H1 (cell line): ENCODE results near the gene FBLIM1. TPM values are rescaled to one million over a fixed set of nuclear protein-coding genes. Genes with fewer than 3 reads are reported as not detected.

ENCODE experiments used
- CTCF ChIA-PET: fragments of 300-600 bp; sonication (Branson Sonifier 250); formaldehyde crosslinking; loops from one replicate; lab custom pipeline; 2021; ENCODE audit not compliant: partially characterized antibody; lab: Charles Lee
- POLR2A ChIA-PET: fragments of 300-600 bp; sonication (Branson Sonifier 250); formaldehyde crosslinking; loops from one replicate; lab custom pipeline; 2021; ENCODE audit warnings: inconsistent platforms; ENCODE audit not compliant: partially characterized antibody; lab: Charles Lee
- DNase-seq, 2 experiments: peaks; one replicate each; pipeline versions ENCODE4 v3.0.0 to v3.0.0-alpha.2; 2010 to 2022; ENCODE audit warnings: low spot score in 2 of 2, low read depth in 1 of 2, mixed read lengths in 1 of 2
- FAIRE-seq: peaks from 2 replicates; lab custom pipeline; 2011; peaks lifted over from hg19 to GRCh38; lab: Jason Lieb, UNC
- H2AFZ ChIP-seq: 2 replicates; pipeline ENCODE4 v1.8.1; 2012; ENCODE audit warnings: low read length, inconsistent platforms
- H2AK5ac ChIP-seq: 2 replicates; pipeline ENCODE4 v1.6.1; 2013; ENCODE audit warnings: low read depth, low read length
- H2BK120ac ChIP-seq: replicated peaks from 2 replicates; pipeline ENCODE3; 2013; ENCODE audit warnings: low read depth, low read length, inconsistent platforms
- H2BK12ac ChIP-seq: 2 replicates; pipeline ENCODE4 v1.6.1; 2013; ENCODE audit warnings: low read depth, low read length
- H2BK15ac ChIP-seq: 2 replicates; pipeline ENCODE4 v1.6.1; 2013; ENCODE audit warnings: low read length
- H2BK20ac ChIP-seq: 2 replicates; pipeline ENCODE4 v1.6.1; 2013; ENCODE audit warnings: low read length
- H2BK5ac ChIP-seq: 2 replicates; pipeline ENCODE4 v1.6.1; 2013; ENCODE audit warnings: low read depth, low read length
- H3K14ac ChIP-seq: 2 replicates; pipeline ENCODE4 v1.6.1; 2013; ENCODE audit warnings: inconsistent platforms; ENCODE audit not compliant: insufficient read length
- H3K18ac ChIP-seq: 2 replicates; pipeline ENCODE4 v1.6.1; 2013; ENCODE audit warnings: low read length; ENCODE audit errors: extremely low read depth
- H3K23ac ChIP-seq: 2 replicates; pipeline ENCODE4 v1.6.1; 2013; ENCODE audit warnings: inconsistent platforms; ENCODE audit not compliant: insufficient read length
- H3K23me2 ChIP-seq: 2 replicates; pipeline ENCODE4 v1.6.1; 2013; ENCODE audit warnings: low read depth, low read length
- H3K27ac ChIP-seq: 2 replicates; pipeline ENCODE4 v1.6.1; 2011; ENCODE audit warnings: low read depth, low read length, inconsistent platforms
- H3K27me3 ChIP-seq, 4 experiments: replicated peaks in 1 of 4; 1 replicate in 1 of 4; 2 replicates in 3 of 4; pipeline versions ENCODE4 v1.6.1 to v1.8.1; 2011 to 2013; ENCODE audit warnings: low read length in 3 of 4, mild to moderate bottlenecking in 3 of 4, inconsistent platforms in 2 of 4, mixed read lengths in 2 of 4, moderate library complexity in 1 of 4; ENCODE audit not compliant: control insufficient read depth in 3 of 4, insufficient read depth in 3 of 4; ENCODE audit errors: extremely low read depth in 1 of 4
- H3K36me3 ChIP-seq, 4 experiments: 2 replicates each; pipeline versions ENCODE4 v1.6.1 to v1.8.1; 2011 to 2013; ENCODE audit warnings: mild to moderate bottlenecking in 4 of 4, low read length in 3 of 4, moderate library complexity in 2 of 4, control low read depth in 1 of 4, inconsistent platforms in 1 of 4; ENCODE audit not compliant: insufficient read depth in 4 of 4, control insufficient read depth in 2 of 4
- H3K4ac ChIP-seq: replicated peaks from 2 replicates; pipeline ENCODE3; 2013; ENCODE audit warnings: low read length, low read depth, mixed read lengths, inconsistent platforms; ENCODE audit not compliant: insufficient read length
- H3K4me1 ChIP-seq, 4 experiments: replicated peaks in 1 of 4; 1 replicate in 1 of 4; 2 replicates in 3 of 4; pipeline versions ENCODE4 v1.6.1 to v1.8.1; 2011 to 2013; ENCODE audit warnings: low read length in 3 of 4, inconsistent platforms in 2 of 4, mixed read lengths in 1 of 4; ENCODE audit not compliant: insufficient read depth in 4 of 4, control insufficient read depth in 3 of 4
- H3K4me2 ChIP-seq, 2 experiments: 2 replicates each; pipeline versions ENCODE4 v1.6.1 to v1.8.1; 2011 to 2013; ENCODE audit warnings: low read depth in 2 of 2, low read length in 2 of 2, control low read depth in 1 of 2, inconsistent platforms in 1 of 2, mild to moderate bottlenecking in 1 of 2; ENCODE audit not compliant: insufficient read depth in 1 of 2
- H3K4me3 ChIP-seq, 4 experiments: fragments of 200-600, 300-600 bp in 1 of 4; sonication (generic), shearing (Covaris generic), sonication (Bioruptor Twin) in 1 of 4; 2 replicates each; pipeline versions ENCODE4 v1.5.1 to v1.8.1; 2011 to 2016; ENCODE audit warnings: low read length in 4 of 4, low read depth in 3 of 4, control low read depth in 2 of 4, inconsistent platforms in 2 of 4, mild to moderate bottlenecking in 2 of 4, mixed read lengths in 1 of 4, moderate library complexity in 1 of 4; ENCODE audit not compliant: insufficient read depth in 2 of 4; ENCODE audit errors: extremely low read depth in 1 of 4
- H3K56ac ChIP-seq: replicated peaks from 2 replicates; pipeline ENCODE3; 2013; ENCODE audit warnings: low read depth, mild to moderate bottlenecking, mixed read lengths, low read length, inconsistent platforms; ENCODE audit not compliant: insufficient read length
- H3K79me1 ChIP-seq: 2 replicates; pipeline ENCODE4 v1.6.1; 2013; ENCODE audit warnings: low read depth, low read length, control low read depth
- H3K79me2 ChIP-seq, 2 experiments: 2 replicates each; pipeline versions ENCODE4 v1.6.1 to v1.8.1; 2012 to 2013; ENCODE audit warnings: low read length in 2 of 2, mild to moderate bottlenecking in 2 of 2, inconsistent platforms in 1 of 2; ENCODE audit not compliant: insufficient read depth in 2 of 2, control insufficient read depth in 1 of 2
- H3K9ac ChIP-seq, 4 experiments: replicated peaks in 1 of 4; 1 replicate in 1 of 4; 2 replicates in 3 of 4; pipeline versions ENCODE4 v1.6.1 to v1.8.1; 2011 to 2013; ENCODE audit warnings: low read depth in 3 of 4, low read length in 3 of 4, control low read depth in 2 of 4, mild to moderate bottlenecking in 2 of 4, moderate library complexity in 2 of 4, inconsistent platforms in 1 of 4; ENCODE audit errors: extremely low read depth in 1 of 4
- H3K9me3 ChIP-seq, 2 experiments: 2 replicates each; pipeline versions ENCODE4 v1.6.1 to v1.8.1; 2012 to 2013; ENCODE audit warnings: mild to moderate bottlenecking in 2 of 2, moderate library complexity in 2 of 2, control low read depth in 1 of 2, inconsistent platforms in 1 of 2, low read depth in 1 of 2, low read length in 1 of 2, mixed read lengths in 1 of 2; ENCODE audit not compliant: insufficient read depth in 2 of 2
- H4K20me1 ChIP-seq, 2 experiments: replicated peaks in 1 of 2; 2 replicates each; pipeline versions ENCODE3 to v1.8.1; 2011 to 2013; ENCODE audit warnings: inconsistent platforms in 2 of 2, low read length in 2 of 2, mild to moderate bottlenecking in 1 of 2; ENCODE audit not compliant: insufficient read depth in 2 of 2, control insufficient read depth in 1 of 2
- H4K5ac ChIP-seq: 2 replicates; pipeline ENCODE4 v1.6.1; 2013; ENCODE audit warnings: low read length, low read depth, mixed read lengths, inconsistent platforms; ENCODE audit not compliant: insufficient read length
- H4K8ac ChIP-seq: 2 replicates; pipeline ENCODE4 v1.8.0; 2013; ENCODE audit warnings: mild to moderate bottlenecking, moderate library complexity, low read length, inconsistent platforms; ENCODE audit not compliant: insufficient read depth; ENCODE audit errors: extremely low read depth
- H4K91ac ChIP-seq: replicated peaks from 2 replicates; pipeline ENCODE3; 2013; ENCODE audit warnings: low read length, mixed read lengths, inconsistent platforms; ENCODE audit not compliant: insufficient read length
- EP300 ChIP-seq, 2 experiments: IDR thresholded peaks; 1 replicate in 1 of 2; 2 replicates in 1 of 2; pipeline ENCODE4 v1.6.1; 2011 to 2012; ENCODE audit warnings: low read depth in 2 of 2, low read length in 2 of 2, mild to moderate bottlenecking in 2 of 2, borderline replicate concordance in 1 of 2, inconsistent platforms in 1 of 2, moderate library complexity in 1 of 2
- FOSL1 ChIP-seq: IDR thresholded peaks from 2 replicates; pipeline ENCODE4 v1.6.1; 2011; ENCODE audit warnings: mild to moderate bottlenecking, low read depth, low read length, moderate library complexity; ENCODE audit not compliant: insufficient read depth
- JUN ChIP-seq: IDR thresholded peaks from 2 replicates; pipeline ENCODE4 v1.6.1; 2011; ENCODE audit warnings: low read depth, mild to moderate bottlenecking, improper control_type of control experiment, low read length
- JUND ChIP-seq: IDR thresholded peaks from 2 replicates; pipeline ENCODE4 v1.6.1; 2011; ENCODE audit warnings: mild to moderate bottlenecking, improper control_type of control experiment, low read length
- KDM1A ChIP-seq: fragments of 200-600, 300-600 bp; sonication (generic); IDR thresholded peaks from 2 replicates; pipeline ENCODE4 v1.7.1; 2016; ENCODE audit warnings: mild to moderate bottlenecking, low read length, borderline replicate concordance
- NRF1 ChIP-seq: IDR thresholded peaks from 2 replicates; pipeline ENCODE4 v1.6.1; 2011; ENCODE audit warnings: mild to moderate bottlenecking, low read depth, low read length, improper control_type of control experiment
- PHF8 ChIP-seq: fragments of 200-600 bp; sonication (generic); conservative IDR thresholded peaks from 2 replicates; pipeline ENCODE4 v1.7.1; 2012; ENCODE audit warnings: low read depth, mild to moderate bottlenecking, inconsistent platforms, low read length, moderate library complexity
- POLR2AphosphoS5 ChIP-seq: IDR thresholded peaks from 2 replicates; pipeline ENCODE4 v1.6.1; 2011; ENCODE audit warnings: low read depth, low read length
- RXRA ChIP-seq: IDR thresholded peaks from 2 replicates; pipeline ENCODE4 v1.6.1; 2011; ENCODE audit warnings: low read depth, mild to moderate bottlenecking, low read length, moderate library complexity; ENCODE audit not compliant: insufficient read depth
- SAP30 ChIP-seq: fragments of 300-600 bp; sonication (generic); IDR thresholded peaks from 2 replicates; pipeline ENCODE4 v1.7.1; 2012; ENCODE audit warnings: low read length, moderate library complexity, mild to moderate bottlenecking, inconsistent platforms; ENCODE audit not compliant: insufficient read depth, insufficient replicate concordance
- SP4 ChIP-seq: IDR thresholded peaks from 2 replicates; pipeline ENCODE4 v1.6.1; 2012; ENCODE audit warnings: low read length, inconsistent platforms
- WGBS, 2 experiments: shearing (Covaris generic) in 1 of 2; methylation state at CpG; one replicate each; pipeline versions ENCODE4 v1.1.6 to v1.1.7; 2013 to 2015; ENCODE audit warnings: low lambda C conversion rate in 2 of 2, mixed read lengths in 2 of 2, inconsistent platforms in 1 of 2, low coverage in 1 of 2, missing lambda C conversion rate in 1 of 2; ENCODE audit not compliant: insufficient replicate concordance in 2 of 2, insufficient coverage in 1 of 2, insufficient read length in 1 of 2; ENCODE audit errors: extremely low coverage in 1 of 2, missing lambda C conversion rate in 1 of 2; 5-methylcytosine and 5-hydroxymethylcytosine counted together
- polyA plus RNA-seq, 7 experiments: library from polyadenylated mRNA; depleted of rRNA in 3 of 7; stranded (reverse) in 5 of 7; unstranded in 2 of 7; fragments of >200 nt in 5 of 7; fragments of 200-250 nt in 2 of 7; gene quantifications; 1 replicate in 5 of 7; 2 replicates in 1 of 7; 4 replicates in 1 of 7; pipeline versions ENCODE4 v1.2.1 to v1.2.3, GENCODE V29; 2011 to 2013; ENCODE audit warnings: missing spikeins in 2 of 7, mixed read lengths in 2 of 7
- total RNA-seq: library from RNA; stranded (reverse); fragmentation: NEBNext Ultra II Directional; extraction: Animal tissue kit (Norgen Biotek cat#: 25700); gene quantifications from 2 replicates; pipeline ENCODE4 v1.2.1, GENCODE V29; 2021
- TF ChIP-seq, protein P1 (sequence below): IDR thresholded peaks from 2 replicates; pipeline ENCODE4 v1.6.1; 2012; ENCODE audit warnings: inconsistent platforms

Gene FBLIM1
- total and polyA plus RNA-seq, 2 of the 8 experiments (the other 6 are each of a cell fraction or from before 2014, with no cell fraction given), result 66.6 to 66.7 TPM

DNA sequence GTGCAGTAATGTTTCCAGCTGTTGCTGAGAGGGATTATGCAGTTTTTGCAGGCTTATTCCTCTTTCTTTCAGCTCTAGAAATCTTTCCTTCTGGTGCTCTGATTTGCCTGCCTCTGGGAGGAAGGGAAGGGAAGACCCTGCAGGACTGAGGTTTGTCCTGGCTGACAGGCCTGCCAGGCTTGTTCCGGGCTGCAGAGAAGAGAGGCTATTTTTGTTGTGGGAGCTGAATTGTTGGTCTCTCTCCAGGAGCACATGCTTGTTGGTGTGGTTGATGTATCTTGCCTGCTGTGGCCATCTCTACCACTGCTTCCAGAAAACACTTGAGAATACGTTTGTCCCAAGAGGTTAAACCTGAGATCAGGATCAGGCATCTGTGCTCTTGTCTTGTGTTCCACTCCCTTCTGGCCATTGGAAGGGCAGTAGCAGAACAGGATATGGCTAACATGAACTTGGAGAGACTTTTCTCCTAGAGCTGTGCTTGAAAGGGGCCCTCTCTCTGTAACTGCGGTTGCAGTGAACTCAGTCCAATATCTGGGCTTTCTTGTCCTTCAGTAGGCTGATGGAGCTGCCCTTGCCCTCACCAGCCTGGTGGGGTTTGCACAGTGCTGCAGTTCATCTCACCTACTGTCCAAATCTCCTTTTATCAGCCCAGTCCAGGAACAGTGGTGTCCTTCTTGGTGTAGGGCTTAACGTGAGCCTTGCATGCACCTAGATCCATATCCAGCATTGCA is 44.0 kb upstream of the FBLIM1 start:
- TF ChIP-seq PHF8 (no peak), JUND (no peak), SAP30 (no peak), EP300 (IDR thresholded peaks at IDR 0.05; ENCODE audit: borderline replicate concordance in 1 of 2, low read depth in 2 of 2, low read length in 2 of 2) (no peak), RXRA (no peak), NRF1 (no peak), POLR2AphosphoS5 (no peak), SP4 (no peak), KDM1A (no peak), JUN (no peak), FOSL1 (no peak)
- TF ChIP-seq, protein P1, sequence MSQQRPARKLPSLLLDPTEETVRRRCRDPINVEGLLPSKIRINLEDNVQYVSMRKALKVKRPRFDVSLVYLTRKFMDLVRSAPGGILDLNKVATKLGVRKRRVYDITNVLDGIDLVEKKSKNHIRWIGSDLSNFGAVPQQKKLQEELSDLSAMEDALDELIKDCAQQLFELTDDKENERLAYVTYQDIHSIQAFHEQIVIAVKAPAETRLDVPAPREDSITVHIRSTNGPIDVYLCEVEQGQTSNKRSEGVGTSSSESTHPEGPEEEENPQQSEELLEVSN, result no peak
- TF ChIP-seq, all 59 proteins: peak for 0
- Histone ChIP-seq H3K79me2 (no peaks in the 10 kb centered on the region), H2AFZ (no peak overlapping the region), H3K18ac (no peak overlapping the region), H2BK15ac (no peak overlapping the region), H3K4me1 (no peaks in the 10 kb centered on the region), H2BK20ac (no peak overlapping the region), H3K4me2 (no peak overlapping the region), H4K5ac (no peak overlapping the region), H3K23ac (no peak overlapping the region), H3K27ac (no peak overlapping the region), H3K27me3 (no peaks in the 10 kb centered on the region), H2AK5ac (no peak overlapping the region), H3K36me3 (peaks cover 0 to 14% (median 5%) of the 10 kb centered on the region in 4 experiments; a peak in 4 of 8 replicates), H3K23me2 (no peaks in the 10 kb centered on the region), H4K8ac (no peak overlapping the region), H4K20me1 (peaks cover 0 to 7% of the 10 kb centered on the region in 2 experiments), H2BK12ac (no peak overlapping the region), H3K9me3 (no peaks in the 10 kb centered on the region), H3K14ac (no peak overlapping the region), H4K91ac (no peak overlapping the region), H3K4ac (no peak overlapping the region), H3K9ac (no peak overlapping the region; a peak in 1 of 7 replicates), H3K79me1 (peaks cover 2% of the 10 kb centered on the region; the same call in 1 of the 2 replicates), H3K56ac (no peak overlapping the region), H2BK120ac (no peak overlapping the region), H2BK5ac (no peak overlapping the region), H3K4me3 (no peak overlapping the region)
- WGBS, 2 experiments, result 83% methylated on average over 4 of the region's 4 CpGs; no CpG with 5 or more reads in 1 of the 2 experiments
- POLR2A ChIA-PET, result no interaction called here
- CTCF ChIA-PET, result interaction anchor here (0.6 to 1.3 kb wide), 4 partner anchors 13 to 111 kb away, joined by 3 to 6 read pairs (median 4); no protein-coding TSS in a partner anchor
- no peak for DNase-seq
- no peak for FAIRE-seq
